Stimulated activated CD4-positive, alpha-beta T cell treated with anti-CD3 and anti-CD28 coated beads, Interleukin-4, amount 100 ng/mL, for 48 hours (primary cell): ENCODE measurements around the gene PLCH2.
A peak's percentile ranks its signal among the peaks of the same experiment; 100 is the strongest.

Source experiments
- DNase-seq, 2 donors: peaks; one replicate each; pipeline ENCODE4 v3.0.0-alpha.2; 2020; ENCODE audit warnings: low read depth in 2 of 2

PLCH2 gene

GRCh38 chr1:2462819-2463218 lies 13.3 kb upstream of the PLCH2 start:
- DNase-seq, result no peak

GRCh38 chr1:2463396-2463795 lies 12.7 kb upstream of the PLCH2 start:
- DNase-seq, result no peak

DNA sequence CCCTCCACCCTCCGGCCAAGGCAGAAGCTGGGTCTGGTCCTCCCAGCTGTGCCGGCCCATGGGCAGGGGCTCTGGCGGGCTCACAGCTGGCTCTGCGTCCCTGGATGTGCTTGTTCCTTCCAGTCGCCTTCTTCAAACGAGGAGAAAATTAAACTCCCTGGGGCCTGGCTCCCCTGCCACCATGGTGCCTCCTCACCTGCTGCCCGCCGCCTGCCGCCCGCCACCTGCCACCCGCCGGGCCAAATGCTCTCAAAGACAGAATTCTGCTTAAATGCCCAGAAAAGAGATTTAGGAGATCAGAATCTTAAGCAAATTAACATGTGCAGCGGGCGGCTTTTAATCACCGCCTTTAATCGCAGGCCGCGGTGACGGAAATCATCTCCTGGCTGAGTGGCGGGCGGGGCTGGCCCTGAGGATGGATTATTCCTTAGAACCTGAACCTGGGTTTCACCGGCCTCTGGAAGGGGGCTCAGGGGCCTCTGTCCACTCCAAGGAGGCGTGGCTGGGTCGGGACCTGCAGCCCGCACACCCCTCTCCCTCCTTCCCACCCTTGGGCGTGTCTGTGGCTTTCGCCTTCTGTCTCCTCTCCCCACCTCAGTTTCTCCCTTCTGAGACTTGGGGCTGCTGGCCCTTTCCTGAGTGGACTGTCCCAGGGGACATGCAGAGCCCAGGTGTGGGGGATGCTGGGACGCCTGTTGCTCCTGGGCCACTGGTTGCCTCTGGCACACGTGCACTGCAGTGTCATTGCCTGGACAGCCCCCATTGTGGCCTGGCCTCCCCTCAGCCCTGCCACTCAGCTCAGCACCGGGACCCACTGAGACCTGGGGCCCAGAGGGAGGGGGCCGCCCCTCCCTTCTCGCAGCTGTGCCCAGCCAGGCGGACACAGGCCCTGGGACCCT lies 10.5 kb upstream of the PLCH2 start:
- no peak for DNase-seq

DNA sequence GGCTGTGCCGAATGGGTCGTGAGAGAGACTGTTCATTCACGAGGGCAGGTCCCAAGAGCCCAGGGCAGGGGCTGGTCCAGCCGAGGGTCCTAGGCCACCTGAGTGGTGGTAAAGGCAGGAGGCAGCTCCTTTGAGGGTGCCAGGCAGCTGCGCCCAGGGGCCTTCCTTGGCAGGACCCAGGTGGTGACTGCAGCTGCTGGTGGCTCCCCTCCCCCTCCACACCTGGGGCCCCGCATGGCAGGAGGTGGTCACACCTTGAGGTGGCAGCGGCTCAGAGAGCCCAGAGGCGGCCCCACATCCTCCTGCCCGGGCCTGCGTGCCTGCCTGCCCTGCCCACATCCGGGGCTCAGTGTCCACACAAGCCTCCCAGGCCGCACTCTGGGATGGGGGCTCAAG lies 9.8 kb upstream of the PLCH2 start:
- no peak for DNase-seq

GRCh38 chr1:2466958-2467554 lies 9.0 kb upstream of the PLCH2 start:
- peak; percentile 19 to 23 for DNase-seq

DNA sequence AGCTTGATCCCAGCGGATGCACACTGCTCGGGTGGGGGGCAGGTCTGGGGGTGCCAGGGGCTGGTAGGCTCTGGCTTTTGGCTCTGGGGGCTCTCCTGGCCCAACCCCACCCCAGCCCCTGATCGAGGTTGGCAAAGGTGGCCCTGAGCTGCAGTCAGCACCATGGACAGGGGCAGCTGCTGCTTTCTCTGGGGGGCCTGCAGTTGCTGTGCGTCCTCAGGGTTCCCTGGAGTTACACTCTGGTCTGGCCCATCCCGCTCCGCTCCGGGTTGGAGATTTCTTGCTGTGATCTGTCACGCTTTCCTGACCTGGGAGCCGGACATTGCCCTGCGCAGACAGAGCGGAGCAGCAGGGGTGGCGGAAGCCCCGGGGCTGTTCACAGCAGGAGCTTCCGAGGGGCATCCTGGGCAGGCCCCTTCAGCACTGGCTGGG lies 8.0 kb upstream of the PLCH2 start:
- peak in 1 of 2 donors; percentile 18 for DNase-seq

- DNase-seq, result no peak
Measured at GRCh38 chr1:2468540-2468939, 7.5 kb upstream of the PLCH2 start.

DNA sequence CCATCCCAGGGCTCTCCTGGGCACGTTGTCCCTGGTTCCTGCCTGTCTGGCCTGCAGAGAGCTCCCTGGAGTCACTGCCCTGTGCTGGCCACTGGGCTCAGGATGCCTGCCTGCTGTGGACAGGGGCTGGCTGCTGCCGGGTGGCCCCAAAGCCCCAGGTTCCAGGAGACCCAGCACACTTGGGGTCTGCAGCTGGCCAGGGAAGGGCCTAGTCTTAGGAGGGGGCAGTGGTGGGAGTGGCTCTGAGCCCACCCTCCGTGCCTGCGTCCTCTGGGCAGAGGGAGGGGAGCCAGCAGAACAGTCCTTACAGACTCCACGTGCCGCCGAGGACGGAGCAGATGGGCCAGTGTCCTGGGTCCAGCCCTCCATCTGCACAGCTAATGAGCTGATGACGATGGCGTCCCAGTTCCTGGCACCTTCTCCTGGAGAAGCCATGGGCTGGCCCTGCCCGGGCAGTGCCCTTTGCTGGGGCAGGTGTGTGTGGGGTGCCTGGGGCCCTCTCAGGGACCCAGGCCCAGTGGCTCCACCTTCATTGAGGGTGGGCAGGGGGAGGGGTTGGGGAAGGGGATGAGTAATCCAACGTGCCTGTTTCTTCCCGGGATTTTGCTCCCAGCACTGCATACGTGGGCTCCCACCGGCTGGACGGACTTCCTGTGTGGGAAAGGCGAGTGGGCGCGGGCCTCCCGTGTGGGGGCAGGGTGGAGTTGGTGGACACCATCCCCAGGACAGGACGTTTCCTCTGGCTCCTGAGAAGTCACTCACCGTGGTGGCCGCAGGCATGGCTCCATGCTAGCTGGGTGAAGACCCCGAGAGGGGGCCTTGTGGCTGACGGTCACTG lies 6.8 kb upstream of the PLCH2 start:
- DNase-seq, result no peak

- DNase-seq, result no peak
Measured at GRCh38 chr1:2470290-2471158, 5.6 kb upstream of the PLCH2 start.

GRCh38 chr1:2471159-2471471 lies 5.0 kb upstream of the PLCH2 start:
- no peak for DNase-seq

DNA sequence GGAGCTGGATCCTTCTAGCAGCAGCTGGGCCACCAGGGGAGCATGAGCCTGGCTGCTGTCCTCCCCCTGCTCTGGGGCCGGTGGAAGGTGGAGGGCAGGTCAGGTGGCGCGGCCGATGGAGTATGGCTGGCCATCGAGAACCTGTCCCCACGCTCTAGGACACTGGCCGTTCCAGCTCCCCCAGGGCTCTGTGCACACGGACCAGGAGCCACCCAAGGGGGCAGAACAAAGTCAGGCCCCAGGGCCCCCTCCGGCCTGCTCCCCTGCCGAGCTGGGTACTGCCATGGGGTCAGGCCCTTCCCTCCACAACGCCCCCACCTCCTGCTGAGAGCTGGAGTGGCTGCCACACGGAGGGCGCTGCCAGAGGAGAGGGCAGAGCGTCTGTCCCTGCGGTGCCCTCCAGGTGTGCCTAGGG lies 4.5 kb upstream of the PLCH2 start:
- no peak for DNase-seq

- DNase-seq, result no peak
Measured at GRCh38 chr1:2472109-2472508, 4.0 kb upstream of the PLCH2 start.

GRCh38 chr1:2472561-2473177 lies 3.4 kb upstream of the PLCH2 start:
- no peak for DNase-seq

DNA sequence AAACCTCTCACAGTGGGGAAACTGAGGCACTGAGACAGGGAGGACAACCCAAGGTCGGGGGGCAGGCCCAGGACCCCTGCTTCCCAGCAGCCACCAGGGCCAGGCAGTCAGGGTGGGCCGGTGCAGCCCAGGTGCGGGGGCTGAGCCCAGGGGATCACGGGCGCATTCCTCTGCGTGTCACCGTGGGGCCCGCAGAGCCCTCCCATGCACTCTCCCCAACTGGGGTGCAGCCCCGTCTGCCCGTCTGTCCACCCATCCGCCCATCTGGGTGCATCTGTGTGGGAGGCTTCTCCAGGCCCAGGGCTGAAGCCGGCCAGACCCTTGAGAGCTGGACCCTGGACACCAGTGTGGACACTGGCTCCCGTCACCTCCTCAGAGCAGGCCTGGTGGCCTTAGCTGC lies 2.9 kb upstream of the PLCH2 start:
- no peak for DNase-seq

DNA sequence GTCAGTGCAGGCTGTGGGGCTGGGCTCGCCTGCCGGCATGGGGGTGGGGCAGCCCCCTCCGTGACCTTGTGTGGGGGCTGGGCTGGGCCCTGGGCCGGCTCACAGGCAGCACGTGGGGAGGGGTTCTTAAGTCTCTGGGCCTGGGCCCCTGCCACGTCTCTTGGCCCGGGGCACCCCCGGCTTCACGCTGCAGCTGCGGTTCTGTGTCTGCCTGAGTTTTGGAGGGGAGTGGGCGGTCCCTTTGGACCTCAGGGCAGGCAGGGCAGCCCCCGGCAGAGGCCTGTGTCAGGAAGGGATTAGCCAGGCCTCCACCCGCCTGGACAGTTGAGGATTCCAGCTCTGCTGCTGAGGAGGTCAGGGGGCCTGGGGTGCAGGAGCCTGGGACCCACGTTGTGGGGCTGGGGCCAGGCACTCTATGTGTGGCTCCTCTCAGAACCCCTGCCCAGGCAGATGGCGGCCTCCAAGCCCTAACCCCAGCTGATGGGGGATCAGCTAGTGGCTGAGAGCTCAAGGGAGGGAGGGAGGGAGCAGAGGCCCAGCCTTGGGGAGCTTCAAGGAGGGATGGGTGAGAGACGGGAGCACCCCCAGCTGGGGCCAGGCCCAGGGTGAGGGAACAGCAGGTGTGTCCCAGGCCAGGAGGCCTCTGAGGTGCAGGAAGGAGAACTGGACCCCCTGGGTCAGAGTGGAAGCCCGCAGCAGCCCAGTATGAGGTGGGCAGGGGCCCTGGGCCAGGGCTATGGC lies 1.8 kb upstream of the PLCH2 start:
- no peak for DNase-seq

GRCh38 chr1:2474933-2475371 lies 1.1 kb upstream of the PLCH2 start:
- DNase-seq, result no peak

GRCh38 chr1:2475571-2475970 lies 518 bp upstream of the PLCH2 start:
- no peak for DNase-seq

GRCh38 chr1:2477309-2477708 lies 1.2 kb downstream of the PLCH2 start:
- no peak for DNase-seq

DNA sequence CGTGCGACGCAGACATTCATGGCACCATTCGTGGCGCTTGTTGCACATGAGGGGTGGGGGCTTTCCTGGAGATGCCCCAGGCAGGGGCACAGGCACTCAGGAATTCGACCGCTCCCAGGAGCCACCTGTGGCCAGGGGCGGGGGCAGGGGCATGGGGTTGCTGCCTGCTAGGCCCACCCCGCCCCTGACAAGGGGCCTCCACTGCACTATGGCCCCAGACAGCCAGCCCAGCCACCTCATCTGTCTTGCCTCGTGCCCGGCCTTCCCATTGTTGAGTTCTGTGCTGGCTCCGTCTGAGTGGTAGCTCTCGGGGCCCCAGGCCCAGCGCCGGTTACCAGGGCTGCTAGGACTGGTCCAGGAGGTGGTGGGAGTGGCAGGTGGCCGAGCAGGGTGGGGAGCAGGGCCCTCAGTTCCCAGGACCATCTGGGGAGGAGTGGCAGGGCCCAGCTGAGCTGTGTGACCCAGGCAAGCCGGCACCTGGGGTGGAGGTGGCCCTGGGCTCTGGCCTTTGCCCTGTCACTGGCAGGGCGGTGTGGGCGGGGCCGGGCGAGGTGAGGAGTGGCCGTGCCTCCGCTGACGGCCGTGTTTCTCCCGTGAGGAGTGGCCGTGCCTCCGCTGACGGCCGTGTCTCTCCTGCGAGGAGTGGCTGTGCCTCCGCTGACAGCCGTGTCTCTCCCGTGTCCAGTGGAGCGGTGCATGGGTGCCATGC lies 1.9 kb downstream of the PLCH2 start:
- DNase-seq, result no peak

GRCh38 chr1:2479186-2479585 lies 3.1 kb downstream of the PLCH2 start:
- DNase-seq, result no peak
